HG03520 (cell line): ENCODE results near the gene ADAD2.

Experiments
- ATAC-seq: cut with Tn5 transposase; IDR thresholded peaks from one replicate; pipeline ENCODE4 v1.9.1; 2021; ENCODE audit warnings: mild to moderate bottlenecking, moderate library complexity; ENCODE audit not compliant: unreplicated experiment

Gene ADAD2

GRCh38 chr16:84176192-84177053 is 14.5 kb upstream of the ADAD2 start:
- ATAC-seq, result no peak

GRCh38 chr16:84177741-84178073 is 13.2 kb upstream of the ADAD2 start:
- ATAC-seq, result no peak

GRCh38 chr16:84178146-84178765 is 12.7 kb upstream of the ADAD2 start:
- no peak for ATAC-seq

- no peak for ATAC-seq
Observed at GRCh38 chr16:84178892-84179611, 11.9 kb upstream of the ADAD2 start.

GRCh38 chr16:84179612-84180320 is 11.2 kb upstream of the ADAD2 start:
- ATAC-seq, result no peak

GRCh38 chr16:84180519-84181140 is 10.3 kb upstream of the ADAD2 start:
- no peak for ATAC-seq

GRCh38 chr16:84181144-84181915 is 9.6 kb upstream of the ADAD2 start:
- no peak for ATAC-seq

GRCh38 chr16:84182104-84182503 is 8.9 kb upstream of the ADAD2 start:
- ATAC-seq, result no peak

- no peak for ATAC-seq
Observed at GRCh38 chr16:84182680-84183571, 8.0 kb upstream of the ADAD2 start.

- ATAC-seq, result no peak
Observed at GRCh38 chr16:84183572-84183875, 7.4 kb upstream of the ADAD2 start.

GRCh38 chr16:84183911-84184591 is 6.9 kb upstream of the ADAD2 start:
- no peak for ATAC-seq

GRCh38 chr16:84184775-84185174 is 6.2 kb upstream of the ADAD2 start:
- no peak for ATAC-seq

- ATAC-seq, result peak; percentile 94
Observed at GRCh38 chr16:84186685-84187437, 4.1 kb upstream of the ADAD2 start, which contains the start of gene TAF1C. TAF1C (minus strand) TSS chr16:84187057; CDS start chr16:84184988, 2,069 bp downstream.

- no peak for ATAC-seq
Observed at GRCh38 chr16:84191466-84191865, 509 bp downstream of the ADAD2 start.

- no peak for ATAC-seq
Observed at GRCh38 chr16:84193480-84193879, 2.5 kb downstream of the ADAD2 start.

GRCh38 chr16:84194018-84194417 is 3.1 kb downstream of the ADAD2 start:
- no peak for ATAC-seq

- no peak for ATAC-seq
Observed at GRCh38 chr16:84194470-84195200, 3.7 kb downstream of the ADAD2 start.
